ENCODE measurements around the gene STRBP. TPM values are rescaled to one million over a fixed set of nuclear protein-coding genes. Genes with fewer than 3 reads are reported as not detected.

Gene STRBP
- total and polyA plus RNA-seq, 9 of the 15 experiments (the other 6 are each of a cell fraction or from before 2014, with no cell fraction given): 27.7 to 84.0 (median 70.2) TPM

GRCh38 chr9:123302348-123303214 lies 34.2 kb upstream of the STRBP start (continued):
- no peak for TF ChIP-seq MNT (conservative IDR thresholded peaks at IDR 0.05)
- no peak for TF ChIP-seq CHD1 (IDR thresholded peaks at IDR 0.05; ENCODE audit: low read length)
- TF ChIP-seq ZNF778 (CRISPR knock-in tag; IDR thresholded peaks at IDR 0.05): no peak
- no peak for TF ChIP-seq CBX1 (IDR thresholded peaks at IDR 0.05; ENCODE audit: low read depth)
- TF ChIP-seq DNMT1 (IDR thresholded peaks at IDR 0.05): no peak
- no peak for TF ChIP-seq CTCF (IDR thresholded peaks at IDR 0.05 in 2 of 3, conservative IDR thresholded peaks at IDR 0.05 in 1 of 3; ENCODE audit: insufficient read depth in 2 of 3, low read depth in 1 of 3, low read length in 3 of 3)
- TF ChIP-seq FOXM1 (IDR thresholded peaks at IDR 0.05; ENCODE audit: low read depth): 0 out of 2 replicates have a peak, but pooled peaks have one; percentile 32
- no peak for TF ChIP-seq FOXM1 (CRISPR knock-in tag; IDR thresholded peaks at IDR 0.05; ENCODE audit: low read depth)
- TF ChIP-seq ZNF609 (CRISPR knock-in tag; IDR thresholded peaks at IDR 0.05; ENCODE audit: borderline replicate concordance): no peak
- no peak for TF ChIP-seq SPI1 (IDR thresholded peaks at IDR 0.05; ENCODE audit: borderline replicate concordance, low read depth, low read length)
- TF ChIP-seq DMBX1 (CRISPR knock-in tag; IDR thresholded peaks at IDR 0.05; ENCODE audit: borderline replicate concordance): no peak
- TF ChIP-seq ZSCAN29 (IDR thresholded peaks at IDR 0.05): no peak
- TF ChIP-seq MBD1 (CRISPR knock-in tag; IDR thresholded peaks at IDR 0.05): no peak
- TF ChIP-seq MCM2 (IDR thresholded peaks at IDR 0.05; ENCODE audit: low read depth): no peak
- TF ChIP-seq ZNF740 (CRISPR knock-in tag; IDR thresholded peaks at IDR 0.05): no peak
- TF ChIP-seq ZNF740 (tag; IDR thresholded peaks at IDR 0.05): 0 out of 4 replicates have a peak, but pooled peaks of 1 of the 2 experiments have one; percentile 52

Data from K562 (cell line).